ENCODE data around the gene STIP1. TPM values are rescaled to one million over a fixed set of nuclear protein-coding genes. Genes with fewer than 3 reads are reported as not detected.

The STIP1 gene
- total and polyA plus RNA-seq, 5 donors, result 93.0 to 170 (median 99.7) TPM

DNA sequence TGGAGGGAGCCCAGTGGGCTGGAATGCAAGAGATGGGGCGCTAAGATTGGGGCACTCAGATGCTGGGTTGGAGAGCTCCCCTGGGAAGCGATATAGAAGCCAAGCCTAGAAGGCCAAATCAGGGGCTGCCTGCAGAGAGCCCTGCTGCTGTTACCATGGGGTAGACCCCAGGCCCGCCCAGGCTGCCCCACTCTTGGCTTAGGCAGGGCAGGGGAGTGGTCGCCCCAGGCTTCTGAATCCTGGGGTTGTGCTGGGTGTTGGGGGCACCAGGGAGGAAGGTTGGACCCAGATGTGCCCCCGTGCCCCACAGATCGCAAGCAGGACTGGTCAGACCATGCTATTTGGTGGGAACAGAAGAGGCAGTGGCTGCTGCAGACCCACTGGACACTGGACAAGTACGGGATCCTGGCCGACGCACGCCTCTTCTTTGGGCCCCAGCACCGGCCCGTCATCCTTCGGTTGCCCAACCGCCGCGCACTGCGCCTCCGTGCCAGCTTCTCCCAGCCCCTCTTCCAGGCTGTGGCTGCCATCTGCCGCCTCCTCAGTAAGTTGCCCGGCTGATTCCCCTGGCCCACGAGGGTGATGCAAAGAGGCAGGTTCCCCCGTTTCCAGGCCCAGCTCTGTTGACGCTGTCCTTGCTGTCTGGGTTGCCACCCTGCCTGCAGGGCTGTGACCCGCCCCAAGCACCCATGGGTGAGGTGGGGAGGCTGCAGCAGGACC, 24.5 kb downstream of the STIP1 start:
- H3K4me1 ChIP-seq (ENCODE audit: control insufficient read depth, insufficient read depth, low read length), result no peaks in the 10 kb centered on the region
- ATAC-seq (no peak), DNase-seq (peak in 1 of 3 donors; percentile 47)
- 94% methylated on average over 24 of the region's 24 CpGs for WGBS
- no peaks in the 10 kb centered on the region for H3K27me3 ChIP-seq (ENCODE audit: control insufficient read depth, insufficient read depth)
- intact Hi-C loops (cut with DNase I), result no loop called here
- no peaks in the 10 kb centered on the region for H3K9me3 ChIP-seq (ENCODE audit: control insufficient read depth, low read length)
- no peak overlapping the region for H3K27ac ChIP-seq (ENCODE audit: low read length)
- no peak overlapping the region for H3K4me3 ChIP-seq (ENCODE audit: low read length)

DNA sequence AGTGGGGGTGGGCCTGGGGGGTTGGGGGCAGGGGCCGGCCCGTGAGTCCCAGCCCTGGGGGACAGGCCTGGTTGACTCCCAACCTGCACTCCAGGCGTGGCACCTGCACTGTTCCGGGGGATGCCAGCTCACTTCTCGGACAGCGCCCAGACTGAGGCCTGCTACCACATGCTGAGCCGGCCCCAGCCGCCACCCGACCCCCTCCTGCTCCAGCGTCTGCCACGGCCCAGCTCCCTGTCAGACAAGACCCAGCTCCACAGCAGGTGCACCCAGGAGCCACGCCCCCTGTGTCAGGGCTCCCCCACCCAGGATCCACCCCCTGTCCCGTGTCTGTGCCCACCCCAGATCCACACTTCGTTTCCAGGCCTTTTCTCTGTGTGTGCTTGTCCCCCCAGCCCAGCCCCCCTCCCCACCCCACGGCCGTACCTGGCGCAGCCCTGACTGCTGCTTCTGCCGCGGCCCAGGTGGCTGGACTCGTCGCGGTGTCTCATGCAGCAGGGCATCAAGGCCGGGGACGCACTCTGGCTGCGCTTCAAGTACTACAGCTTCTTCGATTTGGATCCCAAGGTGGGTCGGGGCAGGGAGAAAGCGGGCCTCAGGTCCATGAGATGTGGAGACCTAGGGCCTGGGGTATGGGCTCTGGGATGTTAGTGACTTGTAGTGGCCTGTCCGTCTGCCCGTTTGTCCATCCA, 25.4 kb downstream of the STIP1 start:
- DNase-seq (peak in 1 of 3 donors; percentile 63), ATAC-seq (no peak)
- no peaks in the 10 kb centered on the region for H3K9me3 ChIP-seq (ENCODE audit: control insufficient read depth, low read length)
- intact Hi-C loops (cut with DNase I), result no loop called here
- H3K4me3 ChIP-seq (ENCODE audit: low read length), result no peak overlapping the region
- 89% methylated on average over 30 of the region's 30 CpGs for WGBS
- H3K4me1 ChIP-seq (ENCODE audit: control insufficient read depth, insufficient read depth, low read length), result no peaks in the 10 kb centered on the region
- H3K27ac ChIP-seq (ENCODE audit: low read length), result no peak overlapping the region
- H3K27me3 ChIP-seq (ENCODE audit: control insufficient read depth, insufficient read depth), result no peaks in the 10 kb centered on the region

DNA sequence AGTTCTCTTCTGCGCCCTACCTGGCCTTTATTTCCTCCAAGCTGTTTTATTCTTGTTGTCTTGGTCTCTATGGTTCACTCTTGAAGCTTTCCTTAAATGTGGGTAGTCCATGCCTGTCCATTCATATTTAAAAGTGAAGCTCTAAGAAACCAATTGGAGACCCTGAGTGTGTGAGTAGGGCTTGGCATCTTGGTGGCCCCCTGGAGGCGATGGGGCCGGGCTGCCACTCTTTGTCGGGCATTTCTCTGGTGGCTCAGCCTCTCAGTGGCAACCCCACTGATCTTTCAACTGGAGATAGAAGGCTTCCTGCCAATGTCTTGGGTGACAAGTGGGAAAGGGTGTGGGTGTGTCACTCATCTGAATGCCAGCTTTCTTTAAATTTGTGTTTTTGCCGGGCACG, 30.9 kb downstream of the STIP1 start:
- intact Hi-C loops (cut with DNase I), result no loop called here
- no peaks in the 10 kb centered on the region for H3K4me1 ChIP-seq (ENCODE audit: control insufficient read depth, insufficient read depth, low read length)
- 86% methylated on average over 6 of the region's 6 CpGs for WGBS
- no peaks in the 10 kb centered on the region for H3K27me3 ChIP-seq (ENCODE audit: control insufficient read depth, insufficient read depth)
- no peak overlapping the region for H3K27ac ChIP-seq (ENCODE audit: low read length)
- no peak for DNase-seq
- H3K4me3 ChIP-seq (ENCODE audit: low read length), result no peak overlapping the region
- no peak for ATAC-seq
- no peaks in the 10 kb centered on the region for H3K9me3 ChIP-seq (ENCODE audit: control insufficient read depth, low read length)

DNA sequence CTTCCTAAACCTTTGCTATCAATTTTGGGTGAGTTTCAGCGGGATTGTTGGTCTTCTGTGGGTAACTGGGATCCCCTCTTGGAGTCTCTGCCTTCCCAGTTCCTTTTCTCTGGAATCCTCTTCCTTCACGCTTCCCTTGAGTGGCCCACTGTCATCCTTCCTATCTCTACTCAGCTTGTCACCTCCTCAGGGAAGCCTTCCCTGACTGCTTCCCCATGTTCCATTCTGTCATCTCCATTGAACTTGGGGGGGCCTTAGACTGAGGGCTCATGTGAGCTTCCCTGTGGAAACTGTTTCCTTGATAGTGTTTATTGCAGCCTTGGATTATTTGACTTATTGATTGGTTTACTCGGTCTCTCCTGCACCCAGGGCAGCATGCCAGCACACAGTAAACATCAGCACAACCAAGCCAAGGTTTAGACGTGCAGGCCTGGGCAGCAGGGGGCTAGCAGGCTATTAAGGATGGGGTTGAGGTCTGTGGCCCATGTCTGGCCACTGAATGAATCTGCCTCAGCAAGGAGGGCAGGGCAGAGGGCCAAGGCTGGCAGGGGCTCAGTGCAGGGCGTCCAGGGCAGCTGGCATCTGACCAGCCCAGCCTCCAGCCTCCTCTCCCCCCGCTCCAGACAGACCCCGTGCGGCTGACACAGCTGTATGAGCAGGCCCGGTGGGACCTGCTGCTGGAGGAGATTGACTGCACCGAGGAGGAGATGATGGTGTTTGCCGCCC, 32.8 kb downstream of the STIP1 start:
- ATAC-seq (peak in 1 of 2 donors; percentile 8), DNase-seq (peak in 1 of 3 donors; percentile 57)
- Histone ChIP-seq H3K4me3 (ENCODE audit: low read length) (no peak overlapping the region), H3K4me1 (ENCODE audit: control insufficient read depth, insufficient read depth, low read length) (no peaks in the 10 kb centered on the region), H3K9me3 (ENCODE audit: control insufficient read depth, low read length) (no peaks in the 10 kb centered on the region), H3K27ac (ENCODE audit: low read length) (no peak overlapping the region), H3K27me3 (ENCODE audit: control insufficient read depth, insufficient read depth) (no peaks in the 10 kb centered on the region)
- 75% methylated on average over 11 of the region's 11 CpGs for WGBS
- intact Hi-C loops (cut with DNase I), result no loop called here

DNA sequence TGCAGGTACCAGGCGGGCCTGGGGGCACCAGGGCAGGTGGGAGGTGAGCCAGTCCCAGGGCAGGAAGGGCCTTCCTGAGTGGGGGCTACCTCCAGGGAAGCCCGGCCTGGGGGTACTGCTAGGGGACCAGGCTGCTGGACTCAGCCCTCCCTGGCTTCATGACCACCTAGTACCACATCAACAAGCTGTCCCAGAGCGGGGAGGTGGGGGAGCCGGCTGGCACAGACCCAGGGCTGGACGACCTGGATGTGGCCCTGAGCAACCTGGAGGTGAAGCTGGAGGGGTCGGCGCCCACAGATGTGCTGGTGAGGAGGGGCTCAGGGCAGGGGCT, 33.3 kb downstream of the STIP1 start:
- H3K9me3 ChIP-seq (ENCODE audit: control insufficient read depth, low read length), result no peaks in the 10 kb centered on the region
- ATAC-seq, result peak; percentile 5
- DNase-seq, result peak in 1 of 3 donors; percentile 57
- H3K27ac ChIP-seq (ENCODE audit: low read length), result no peak overlapping the region
- H3K27me3 ChIP-seq (ENCODE audit: control insufficient read depth, insufficient read depth), result no peaks in the 10 kb centered on the region
- 83% methylated on average over 7 of the region's 7 CpGs for WGBS
- H3K4me1 ChIP-seq (ENCODE audit: control insufficient read depth, insufficient read depth, low read length), result no peaks in the 10 kb centered on the region
- H3K4me3 ChIP-seq (ENCODE audit: low read length), result no peak overlapping the region
- intact Hi-C loops (cut with DNase I), result no loop called here

DNA sequence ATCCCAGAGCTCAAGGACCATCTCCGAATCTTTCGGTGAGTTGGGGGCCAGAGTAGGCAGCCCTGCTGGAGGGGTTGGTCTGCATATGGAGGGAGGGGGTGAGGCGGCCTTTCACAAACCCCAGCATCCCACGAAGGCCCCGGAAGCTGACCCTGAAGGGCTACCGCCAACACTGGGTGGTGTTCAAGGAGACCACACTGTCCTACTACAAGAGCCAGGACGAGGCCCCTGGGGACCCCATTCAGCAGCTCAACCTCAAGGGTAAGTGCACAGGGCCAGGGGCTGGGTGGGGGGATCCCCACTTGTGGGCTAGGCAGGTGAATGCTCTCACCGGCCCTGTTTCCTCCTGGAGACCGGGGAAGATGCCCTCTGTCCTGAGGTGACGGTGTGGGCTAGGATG, 33.8 kb downstream of the STIP1 start:
- Histone ChIP-seq H3K4me3 (ENCODE audit: low read length) (no peak overlapping the region), H3K27ac (ENCODE audit: low read length) (no peak overlapping the region), H3K27me3 (ENCODE audit: control insufficient read depth, insufficient read depth) (no peaks in the 10 kb centered on the region), H3K9me3 (ENCODE audit: control insufficient read depth, low read length) (no peaks in the 10 kb centered on the region), H3K4me1 (ENCODE audit: control insufficient read depth, insufficient read depth, low read length) (no peaks in the 10 kb centered on the region)
- WGBS, result 90% methylated on average over 10 of the region's 10 CpGs
- intact Hi-C loops (cut with DNase I), result no loop called here
- peak in 1 of 3 donors; percentile 52 for DNase-seq
- ATAC-seq, result no peak

DNA sequence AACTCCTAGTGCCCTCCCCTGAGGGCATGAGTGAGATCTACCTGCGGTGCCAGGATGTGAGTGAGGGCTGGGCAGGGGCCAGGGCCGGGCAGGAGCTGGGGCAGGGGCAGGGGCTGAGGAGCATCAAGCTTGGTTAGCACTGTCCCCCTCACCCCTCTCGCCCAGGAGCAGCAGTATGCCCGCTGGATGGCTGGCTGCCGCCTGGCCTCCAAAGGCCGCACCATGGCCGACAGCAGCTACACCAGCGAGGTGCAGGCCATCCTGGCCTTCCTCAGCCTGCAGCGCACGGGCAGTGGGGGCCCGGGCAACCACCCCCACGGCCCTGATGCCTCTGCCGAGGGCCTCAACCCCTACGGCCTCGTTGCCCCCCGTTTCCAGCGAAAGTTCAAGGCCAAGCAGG, 34.3 kb downstream of the STIP1 start:
- 91% methylated on average over 17 of the region's 17 CpGs for WGBS
- H3K4me1 ChIP-seq (ENCODE audit: control insufficient read depth, insufficient read depth, low read length), result peaks cover 3% of the 10 kb centered on the region
- peak in 1 of 2 donors; percentile 3 for ATAC-seq
- H3K27me3 ChIP-seq (ENCODE audit: control insufficient read depth, insufficient read depth), result no peaks in the 10 kb centered on the region
- intact Hi-C loops (cut with DNase I), result no loop called here
- no peaks in the 10 kb centered on the region for H3K9me3 ChIP-seq (ENCODE audit: control insufficient read depth, low read length)
- no peak overlapping the region for H3K27ac ChIP-seq (ENCODE audit: low read length)
- DNase-seq, result peak in 1 of 3 donors; percentile 39
- no peak overlapping the region for H3K4me3 ChIP-seq (ENCODE audit: low read length)

DNA sequence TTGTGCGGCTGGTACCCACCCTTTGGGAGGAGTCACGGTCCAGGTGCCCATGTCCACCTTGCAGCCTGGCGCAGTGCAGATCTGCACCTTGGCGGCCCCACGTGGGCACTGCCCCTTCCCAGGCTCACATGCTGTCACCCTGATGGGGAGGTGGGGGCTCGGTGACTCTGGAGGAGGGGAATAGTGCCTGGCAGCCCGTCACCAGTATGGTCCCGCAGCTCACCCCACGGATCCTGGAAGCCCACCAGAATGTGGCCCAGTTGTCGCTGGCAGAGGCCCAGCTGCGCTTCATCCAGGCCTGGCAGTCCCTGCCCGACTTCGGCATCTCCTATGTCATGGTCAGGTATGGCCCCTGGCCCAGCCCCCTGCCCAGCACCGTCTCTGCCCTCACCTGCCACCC, 34.8 kb downstream of the STIP1 start:
- 88% methylated on average over 14 of the region's 14 CpGs for WGBS
- H3K27me3 ChIP-seq (ENCODE audit: control insufficient read depth, insufficient read depth), result no peaks in the 10 kb centered on the region
- intact Hi-C loops (cut with DNase I), result no loop called here
- ATAC-seq (no peak), DNase-seq (peak in 1 of 3 donors; percentile 63)
- no peaks in the 10 kb centered on the region for H3K9me3 ChIP-seq (ENCODE audit: control insufficient read depth, low read length)
- H3K4me3 ChIP-seq (ENCODE audit: low read length), result no peak overlapping the region
- H3K27ac ChIP-seq (ENCODE audit: low read length), result no peak overlapping the region
- peaks cover 5% of the 10 kb centered on the region for H3K4me1 ChIP-seq (ENCODE audit: control insufficient read depth, insufficient read depth, low read length)

DNA sequence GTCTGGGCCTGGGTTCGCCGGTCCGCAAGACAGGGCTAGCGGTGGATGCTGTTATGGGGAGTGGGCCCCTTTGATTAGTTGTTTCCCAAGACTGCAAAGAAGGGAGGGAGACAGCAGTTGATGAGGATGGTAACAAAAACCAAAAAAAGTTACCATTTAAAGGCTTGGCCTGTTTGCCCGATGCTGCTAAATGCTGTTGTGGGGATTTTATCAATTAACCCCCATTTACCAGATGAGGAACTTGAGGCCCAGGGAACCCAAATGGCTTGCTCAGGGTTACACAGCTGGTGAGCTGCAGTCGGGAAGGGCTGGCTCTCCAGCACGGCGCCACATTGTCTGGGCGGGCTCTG, 36.7 kb downstream of the STIP1 start:
- 72% methylated on average over 9 of the region's 9 CpGs for WGBS
- Histone ChIP-seq H3K4me3 (ENCODE audit: low read length) (no peak overlapping the region), H3K4me1 (ENCODE audit: control insufficient read depth, insufficient read depth, low read length) (peaks cover 5% of the 10 kb centered on the region), H3K27me3 (ENCODE audit: control insufficient read depth, insufficient read depth) (no peaks in the 10 kb centered on the region), H3K27ac (ENCODE audit: low read length) (no peak overlapping the region), H3K9me3 (ENCODE audit: control insufficient read depth, low read length) (no peaks in the 10 kb centered on the region)
- DNase-seq (peak in 1 of 3 donors; percentile 25), ATAC-seq (no peak)
- intact Hi-C loops (cut with DNase I), result no loop called here

DNA sequence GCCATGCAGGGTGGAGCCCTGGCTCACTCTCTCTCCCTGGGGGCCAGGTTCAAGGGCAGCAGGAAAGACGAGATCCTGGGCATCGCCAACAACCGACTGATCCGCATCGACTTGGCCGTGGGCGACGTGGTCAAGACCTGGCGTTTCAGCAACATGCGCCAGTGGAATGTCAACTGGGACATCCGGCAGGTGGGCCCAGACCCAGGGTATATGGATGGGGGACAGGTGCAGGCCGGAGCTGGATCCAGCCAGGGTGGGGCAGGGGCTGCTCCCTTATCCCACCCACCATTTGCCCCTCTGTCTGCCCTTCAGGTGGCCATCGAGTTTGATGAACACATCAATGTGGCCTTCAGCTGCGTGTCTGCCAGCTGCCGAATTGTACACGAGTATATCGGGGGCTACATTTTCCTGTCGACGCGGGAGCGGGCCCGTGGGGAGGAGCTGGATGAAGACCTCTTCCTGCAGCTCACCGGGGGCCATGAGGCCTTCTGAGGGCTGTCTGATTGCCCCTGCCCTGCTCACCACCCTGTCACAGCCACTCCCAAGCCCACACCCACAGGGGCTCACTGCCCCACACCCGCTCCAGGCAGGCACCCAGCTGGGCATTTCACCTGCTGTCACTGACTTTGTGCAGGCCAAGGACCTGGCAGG, 37.2 kb downstream of the STIP1 start:
- DNase-seq (peak in 2 of 3 donors; percentile 68 to 70), ATAC-seq (no peak)
- 76% methylated on average over 24 of the region's 24 CpGs for WGBS
- Histone ChIP-seq H3K9me3 (ENCODE audit: control insufficient read depth, low read length) (no peaks in the 10 kb centered on the region), H3K27me3 (ENCODE audit: control insufficient read depth, insufficient read depth) (no peaks in the 10 kb centered on the region), H3K4me1 (ENCODE audit: control insufficient read depth, insufficient read depth, low read length) (peaks cover 5% of the 10 kb centered on the region), H3K4me3 (ENCODE audit: low read length) (no peak overlapping the region), H3K27ac (ENCODE audit: low read length) (no peak overlapping the region)
- intact Hi-C loops (cut with DNase I), result no loop called here

All from right cardiac atrium (tissue), 5 donors.